HCT116 (cell line): Measurements from ENCODE around the gene CNPY4. TPM values are rescaled to one million over a fixed set of nuclear protein-coding genes. Genes with fewer than 3 reads are reported as not detected.
A peak's percentile ranks its signal among the peaks of the same experiment; 100 is the strongest.

Source experiments
- ATAC-seq: fragments of 200-7000 bp; cut with Tn5 transposase; 2 replicates; pipeline ENCODE4 v1.9.1; 2020; ENCODE audit warnings: mild to moderate bottlenecking, moderate library complexity
- BruUV-seq: library from RNA; stranded (reverse); fragments of 400-500 nt; replicated peaks from 2 replicates; lab custom pipeline; 2021; lab: Mats Ljungman, UMichigan
- CTCF ChIA-PET: fragments of 300-600 bp; sonication (Branson Sonifier 250); formaldehyde crosslinking; loops from one replicate; lab custom pipeline; 2021; ENCODE audit warnings: antibody characterized with exemption; lab: Charles Lee
- POLR2A ChIA-PET: fragments of 300-600, 350-600 bp; sonication (Branson Sonifier 250); formaldehyde crosslinking; loops from one replicate; lab custom pipeline; 2021; ENCODE audit warnings: antibody characterized with exemption; lab: Charles Lee
- RAD21 ChIA-PET, 2 experiments: fragments of 300-600 bp; sonication (Branson Sonifier 250); formaldehyde crosslinking; loops; one replicate each; lab custom pipeline; 2023; ENCODE audit warnings: low total read pairs in 2 of 2; ENCODE audit not compliant: uncharacterized antibody in 2 of 2, unreplicated experiment in 2 of 2, low non-redundant PET in 1 of 2; lab: Charles Lee
- DNase-seq: peaks from one replicate; pipeline ENCODE4 v3.0.0-alpha.2; 2010; ENCODE audit warnings: low read depth, low spot score
- H2AFZ ChIP-seq: fragments of 200-600 bp; shearing (Covaris generic), sonication (generic); 2 replicates; pipeline ENCODE4 v1.6.1; 2017; ENCODE audit warnings: low read depth, mixed run types, mixed read lengths, antibody characterized with exemption, low read length; ENCODE audit not compliant: poor library complexity, severe bottlenecking
- H3K27ac ChIP-seq: 2 replicates; pipeline ENCODE4 v1.5.1; 2012; ENCODE audit warnings: low read depth, low read length
- H3K27me3 ChIP-seq: fragments of 200-600 bp; sonication (generic); 2 replicates; pipeline ENCODE4 v1.6.1; 2016; ENCODE audit warnings: mixed run types, low read length, mixed read lengths; ENCODE audit not compliant: insufficient read depth
- H3K36me3 ChIP-seq, 2 experiments: fragments of 200-500 bp in 1 of 2; fragments of 200-600 bp in 1 of 2; sonication (Bioruptor generic) in 1 of 2; sonication (generic) in 1 of 2; 2 replicates each; pipeline versions ENCODE4 v1.5.1 to v1.6.1; 2014 to 2016; ENCODE audit warnings: low read length in 2 of 2, inconsistent platforms in 1 of 2, mixed read lengths in 1 of 2, mixed run types in 1 of 2; ENCODE audit not compliant: insufficient read depth in 2 of 2, control insufficient read depth in 1 of 2
- H3K4me1 ChIP-seq, 2 experiments: fragments of 200-600 bp in 1 of 2; sonication (generic) in 1 of 2; 2 replicates each; pipeline versions ENCODE4 v1.5.1 to v1.6.1; 2012 to 2017; ENCODE audit warnings: low read length in 2 of 2, inconsistent platforms in 1 of 2, mild to moderate bottlenecking in 1 of 2, mixed read lengths in 1 of 2, mixed run types in 1 of 2, moderate library complexity in 1 of 2; ENCODE audit not compliant: insufficient read depth in 2 of 2, control insufficient read depth in 1 of 2
- H3K4me2 ChIP-seq: fragments of 200-600 bp; sonication (generic); 2 replicates; pipeline ENCODE4 v1.6.1; 2017; ENCODE audit warnings: mixed run types, low read length, mixed read lengths
- H3K4me3 ChIP-seq, 2 experiments: fragments of 200-600 bp in 1 of 2; sonication (generic) in 1 of 2; replicated peaks in 1 of 2; 2 replicates each; pipeline ENCODE4 v1.5.1; 2011 to 2016; ENCODE audit warnings: low read length in 2 of 2, control low read depth in 1 of 2, low read depth in 1 of 2, mild to moderate bottlenecking in 1 of 2, mixed read lengths in 1 of 2, mixed run types in 1 of 2
- H3K79me2 ChIP-seq: fragments of 200-600 bp; sonication (generic); 2 replicates; pipeline ENCODE4 v1.6.1; 2017; ENCODE audit warnings: mild to moderate bottlenecking, mixed run types, low read length, moderate library complexity, mixed read lengths; ENCODE audit not compliant: insufficient read depth
- H3K9ac ChIP-seq: fragments of 200-600 bp; sonication (generic); 2 replicates; pipeline ENCODE4 v1.6.1; 2016; ENCODE audit warnings: low read length, mixed read lengths
- H3K9me2 ChIP-seq: fragments of 200-600 bp; sonication (generic), shearing (Covaris generic); 2 replicates; pipeline ENCODE4 v1.6.1; 2017; ENCODE audit warnings: mixed run types, mild to moderate bottlenecking, moderate library complexity; ENCODE audit not compliant: insufficient read depth
- H3K9me3 ChIP-seq, 2 experiments: fragments of 200-500 bp in 1 of 2; fragments of 200-600 bp in 1 of 2; sonication (Bioruptor generic) in 1 of 2; sonication (generic) in 1 of 2; 2 replicates each; pipeline ENCODE4 v1.6.1; 2014 to 2017; ENCODE audit warnings: low read length in 2 of 2, mixed read lengths in 2 of 2, inconsistent platforms in 1 of 2, low read depth in 1 of 2, mild to moderate bottlenecking in 1 of 2, mixed run types in 1 of 2, moderate library complexity in 1 of 2; ENCODE audit not compliant: control insufficient read depth in 1 of 2, insufficient read depth in 1 of 2
- H4K20me1 ChIP-seq: fragments of 200-600 bp; sonication (generic), shearing (Covaris generic); 2 replicates; pipeline ENCODE4 v1.6.1; 2017; ENCODE audit warnings: mixed run types, mild to moderate bottlenecking, moderate library complexity; ENCODE audit not compliant: insufficient read depth
- ZNF274 ChIP-seq: fragments of 200-500 bp; sonication (Bioruptor generic); IDR thresholded peaks from 2 replicates; pipeline ENCODE4 v1.6.1; 2014; ENCODE audit warnings: mild to moderate bottlenecking, low read depth, low read length, inconsistent platforms
- intact Hi-C: fragments of 100-400 bp; cut with micrococcal nuclease; formaldehyde crosslinking; loops from 2 replicates; pipeline ENCODE4 v1.10.0; 2022
- microRNA counts: library from miRNA; unstranded; fragments of <30 nt; microRNA quantifications from one replicate; lab custom pipeline; 2015
- microRNA-seq: library from miRNA; unstranded; fragments of <30 nt; microRNA quantifications from one replicate; pipeline ENCODE4, GENCODE V29; 2016; ENCODE audit warnings: borderline number of aligned reads
- total RNA-seq: library from RNA; stranded (reverse); gene quantifications from one replicate; pipeline ENCODE4 v1.2.1, GENCODE V29; 2021; ENCODE audit not compliant: unreplicated experiment

Gene CNPY4
- total RNA-seq, 1 experiment from 2014 or later: 2.6 TPM

DNA sequence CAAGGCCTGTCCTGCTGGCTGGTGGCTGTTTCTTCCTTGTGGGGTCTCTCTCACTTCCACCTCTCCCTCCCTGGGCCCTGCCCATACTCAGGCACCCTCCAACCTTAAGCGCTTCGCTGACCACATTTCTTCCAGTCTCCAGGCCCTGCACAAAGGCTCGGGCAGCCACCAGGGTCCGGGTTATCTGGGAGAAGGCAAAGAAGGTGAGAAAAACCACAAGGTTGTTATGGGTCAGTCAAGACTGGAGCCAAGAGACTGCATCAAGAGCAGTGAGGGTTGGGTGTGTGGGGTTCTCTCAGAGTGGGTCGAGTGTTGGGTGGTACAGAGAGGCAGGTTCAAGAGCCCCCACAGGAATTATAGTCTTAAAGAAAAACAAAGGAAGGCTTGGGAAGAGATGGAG is 55.1 kb downstream of the CNPY4 start:
- Histone ChIP-seq H3K27me3 (no peaks in the 10 kb centered on the region), H2AFZ (no peak overlapping the region), H3K4me3 (no peak overlapping the region), H3K79me2 (no peaks in the 10 kb centered on the region), H3K27ac (no peak overlapping the region), H4K20me1 (no peaks in the 10 kb centered on the region), H3K36me3 (no peaks in the 10 kb centered on the region), H3K9me3 (no peaks in the 10 kb centered on the region), H3K9ac (no peak overlapping the region), H3K4me1 (peaks cover 3 to 12% of the 10 kb centered on the region in 2 experiments; a peak in 2 of 4 replicates), H3K9me2 (no peaks in the 10 kb centered on the region), H3K4me2 (no peak overlapping the region)
- ATAC-seq (no peak), DNase-seq (no peak)
- intact Hi-C loops: no loop called here
- no peak for TF ChIP-seq ZNF274
- ChIA-PET CTCF (no interaction called here), RAD21 (no interaction called here), POLR2A (no interaction called here)
- no TSS peak for BruUV-seq

MicroRNAs encoded within 50 kb of the gene (microRNA counts, 767-probe panel; counts per million panel counts)
- 18,847 counts per million, percentile 33 among the panel's probes with 10 or more counts for microRNA hsa-miR-106b-5p (lab: Ali Mortazavi, UCI)
- microRNA hsa-miR-25-3p (lab: Ali Mortazavi, UCI): 25,129 counts per million, percentile 77 among the panel's probes with 10 or more counts
- 25,662 counts per million, percentile 81 among the panel's probes with 10 or more counts for microRNA hsa-miR-93-5p (lab: Ali Mortazavi, UCI)

Small RNAs within 50 kb of the gene (microRNA-seq; reads per million reads assigned to microRNA genes)
- gene MIR106B (11,066 reads per million, percentile 96 among the genes with 10 or more reads in this experiment), gene MIR25 (653 reads per million, percentile 78 among the genes with 10 or more reads in this experiment), gene MIR4658 (not detected), gene MIR93 (9,592 reads per million, percentile 95 among the genes with 10 or more reads in this experiment)

Other genes with a start within 250 kb of the CNPY4 start
- gene OR2AE1, start 242.6 kb upstream of the CNPY4 start, total RNA-seq: not detected
- gene TRIM4, start 200.1 kb upstream of the CNPY4 start, total RNA-seq: 25.1 TPM
- gene GJC3, start 190.0 kb upstream of the CNPY4 start, total RNA-seq: 0.76 TPM
- 1.1 TPM for gene AZGP1, start 143.6 kb upstream of the CNPY4 start, total RNA-seq
- gene ZKSCAN1, start 104.0 kb upstream of the CNPY4 start, total RNA-seq: 61.2 TPM
- 10.3 TPM for gene ZSCAN21, start 69.9 kb upstream of the CNPY4 start, total RNA-seq
- gene ZNF3, start 37.9 kb upstream of the CNPY4 start, total RNA-seq: 28.2 TPM
- gene COPS6, start 30.7 kb upstream of the CNPY4 start, total RNA-seq: 126 TPM
- gene MCM7, start 18.2 kb upstream of the CNPY4 start, total RNA-seq: 387 TPM
- gene AP4M1, start 18.0 kb upstream of the CNPY4 start, total RNA-seq: 20.0 TPM
- gene TAF6, start 276 bp upstream of the CNPY4 start, total RNA-seq: 67.4 TPM
- gene MBLAC1, start 7.3 kb downstream of the CNPY4 start, total RNA-seq: 2.0 TPM
- gene LAMTOR4, start 29.3 kb downstream of the CNPY4 start, total RNA-seq: 152 TPM
- gene TRAPPC14, start 39.1 kb downstream of the CNPY4 start, total RNA-seq: 23.2 TPM
- 3.3 TPM for gene GAL3ST4, start 49.0 kb downstream of the CNPY4 start, total RNA-seq
- gene GPC2, start 57.7 kb downstream of the CNPY4 start, total RNA-seq: 17.9 TPM
- 1.2 TPM for gene STAG3, start 58.3 kb downstream of the CNPY4 start, total RNA-seq
- 0.30 TPM for gene PVRIG, start 100.3 kb downstream of the CNPY4 start, total RNA-seq
- gene SPDYE3, start 188.1 kb downstream of the CNPY4 start, total RNA-seq: not detected
- gene PILRB, start 238.5 kb downstream of the CNPY4 start, total RNA-seq: 60.2 TPM